GM15510 (cell line): Measurements from ENCODE around the gene SFT2D1.

Source experiments
- POLR2A ChIP-seq: IDR thresholded peaks from 3 replicates; pipeline ENCODE4 v1.6.1; 2011; ENCODE audit warnings: borderline replicate concordance; ENCODE audit not compliant: insufficient read length; ENCODE audit errors: extremely low read depth

SFT2D1 gene

GRCh38 chr6:166282394-166283032 is 59.8 kb downstream of the SFT2D1 start:
- no peak for TF ChIP-seq POLR2A

GRCh38 chr6:166281104-166281503 is 61.2 kb downstream of the SFT2D1 start:
- no peak for TF ChIP-seq POLR2A

- no peak for TF ChIP-seq POLR2A
These were observed 63.0 kb downstream of the SFT2D1 start for GRCh38 chr6:166279393-166279679.

- no peak for TF ChIP-seq POLR2A
These were observed 63.6 kb downstream of the SFT2D1 start for GRCh38 chr6:166278579-166279392.

GRCh38 chr6:166277892-166278578 is 64.3 kb downstream of the SFT2D1 start:
- TF ChIP-seq POLR2A, result no peak

GRCh38 chr6:166277018-166277417 is 65.3 kb downstream of the SFT2D1 start:
- no peak for TF ChIP-seq POLR2A

GRCh38 chr6:166275714-166276166 is 66.6 kb downstream of the SFT2D1 start:
- TF ChIP-seq POLR2A, result no peak

- TF ChIP-seq POLR2A, result no peak
These were observed 67.5 kb downstream of the SFT2D1 start for GRCh38 chr6:166274739-166275370.

- TF ChIP-seq POLR2A, result no peak
These were observed 68.2 kb downstream of the SFT2D1 start for GRCh38 chr6:166274163-166274562.

- TF ChIP-seq POLR2A, result no peak
These were observed 71.0 kb downstream of the SFT2D1 start for GRCh38 chr6:166271376-166271765.

- no peak for TF ChIP-seq POLR2A
These were observed 71.5 kb downstream of the SFT2D1 start for GRCh38 chr6:166270706-166271375.
